Fibroblast of villous mesenchyme (primary cell): Measurements from ENCODE around the gene GTF2H2C. TPM values are rescaled to one million over a fixed set of nuclear protein-coding genes. Genes with fewer than 3 reads are reported as not detected.
A peak's percentile ranks its signal among the peaks of the same experiment; 100 is the strongest.

ENCODE experiments used
- DNase-seq: peaks from one replicate; pipeline ENCODE4 v3.0.0-alpha.2; 2010; ENCODE audit warnings: low read depth
- H3K4me3 ChIP-seq: 2 replicates; pipeline ENCODE4 v1.5.1; 2011; ENCODE audit warnings: low read depth, mild to moderate bottlenecking, low read length
- CTCF ChIP-seq: IDR thresholded peaks from 2 replicates; pipeline ENCODE4 v1.5.1; 2012; ENCODE audit warnings: low read depth, mild to moderate bottlenecking, low read length; ENCODE audit not compliant: insufficient read depth
- total RNA-seq: library from RNA; depleted of rRNA; stranded (reverse); fragments of >200 nt; gene quantifications from 2 replicates; pipeline ENCODE4 v1.2.3, GENCODE V29; 2012

The GTF2H2C gene
- total RNA-seq, 1 donor, result 47.5 TPM

- TF ChIP-seq CTCF, result no peak
- H3K4me3 ChIP-seq, result no peak overlapping the region
- DNase-seq, result no peak
These were observed 38.0 kb upstream of the GTF2H2C start for GRCh38 chr5:69522035-69522434.

GRCh38 chr5:69525490-69525889, 34.5 kb upstream of the GTF2H2C start:
- no peak overlapping the region for H3K4me3 ChIP-seq
- peak; percentile 58 for DNase-seq
- TF ChIP-seq CTCF, result no peak

- no peak for DNase-seq
- TF ChIP-seq CTCF, result no peak
- no peak overlapping the region for H3K4me3 ChIP-seq
These were observed 33.3 kb upstream of the GTF2H2C start for GRCh38 chr5:69526660-69527059.

- peak; percentile 85 for DNase-seq
- no peak for TF ChIP-seq CTCF
- H3K4me3 ChIP-seq, result no peak overlapping the region
These were observed 32.7 kb upstream of the GTF2H2C start for GRCh38 chr5:69527128-69527770.

GRCh38 chr5:69528035-69528434, 32.0 kb upstream of the GTF2H2C start:
- H3K4me3 ChIP-seq, result no peak overlapping the region
- DNase-seq, result no peak
- no peak for TF ChIP-seq CTCF

GRCh38 chr5:69528609-69529008, 31.4 kb upstream of the GTF2H2C start:
- TF ChIP-seq CTCF, result no peak
- no peak overlapping the region for H3K4me3 ChIP-seq
- DNase-seq, result no peak
